Heart right ventricle (tissue), 16 donors: ENCODE results near the gene NOX5. TPM values are rescaled to one million over a fixed set of nuclear protein-coding genes. Genes with fewer than 3 reads are reported as not detected.
A peak's percentile ranks its signal among the peaks of the same experiment; 100 is the strongest.

Experiments used
- ATAC-seq, 8 donors: fragments of 200-7000 bp; cut with Tn5 transposase; one replicate each; pipeline ENCODE4 v1.9.1; 2020; ENCODE audit warnings: mild to moderate bottlenecking in 8 of 8, moderate library complexity in 8 of 8, moderate number of reproducible peaks in 1 of 8
- DNase-seq, 2 donors: peaks; one replicate each; pipeline ENCODE4 v3.0.0-alpha.2; 2020
- H3K27ac ChIP-seq, 10 donors: fragments of 200-600 bp; sonication (generic) in 2 of 10; one replicate each; pipeline versions ENCODE4 v1.5.0 to v1.8.0; 2020 to 2022; ENCODE audit warnings: mild to moderate bottlenecking in 3 of 10
- H3K27me3 ChIP-seq, 7 donors: fragments of 200-600 bp; one replicate each; pipeline ENCODE4 v1.8.0; 2021 to 2022; ENCODE audit warnings: mild to moderate bottlenecking in 2 of 7
- H3K36me3 ChIP-seq, 9 donors: fragments of 200-600 bp; sonication (generic) in 1 of 9; one replicate each; pipeline versions ENCODE4 v1.5.0 to v1.8.0; 2020 to 2022; ENCODE audit warnings: mild to moderate bottlenecking in 2 of 9
- H3K4me1 ChIP-seq, 9 donors: fragments of 200-600 bp; sonication (generic) in 1 of 9; one replicate each; pipeline versions ENCODE4 v1.5.0 to v1.8.0; 2020 to 2022; ENCODE audit warnings: mild to moderate bottlenecking in 4 of 9
- H3K4me3 ChIP-seq, 10 donors: fragments of 200-600 bp; sonication (generic) in 2 of 10; one replicate each; pipeline versions ENCODE4 v1.5.0 to v1.8.0; 2020 to 2022; ENCODE audit warnings: mild to moderate bottlenecking in 7 of 10, moderate library complexity in 2 of 10
- H3K9me3 ChIP-seq, 11 donors: fragments of 200-600 bp in 10 of 11; sonication (generic) in 2 of 11; one replicate each; pipeline versions ENCODE4 v1.5.0 to v1.8.0; 2013 to 2022; ENCODE audit warnings: mild to moderate bottlenecking in 2 of 11, control low read depth in 1 of 11, moderate library complexity in 1 of 11
- CTCF ChIP-seq, 9 donors: fragments of 200-600 bp; sonication (generic) in 2 of 9; IDR thresholded peaks; one replicate each; pipeline versions ENCODE4 v1.5.0 to v1.8.0; 2021 to 2022; ENCODE audit warnings: antibody characterized with exemption in 9 of 9, mild to moderate bottlenecking in 5 of 9, moderate library complexity in 1 of 9
- WGBS, 2 donors: extraction: QIAGEN DNeasy Blood & Tissue Kit; methylation state at CpG; one replicate each; pipeline ENCODE4 v1.1.7; 2013; ENCODE audit warnings: inconsistent platforms in 1 of 2; 5-methylcytosine and 5-hydroxymethylcytosine counted together
- intact Hi-C, 10 donors: fragments of 100-400 bp; cut with DNase I; formaldehyde crosslinking; loops; one replicate each; pipeline versions ENCODE4 v1.11.1 to v1.14.2; 2022
- polyA plus RNA-seq, 2 donors: library from polyadenylated mRNA; stranded (reverse); fragments of 200-250 nt; gene quantifications; one replicate each; pipeline ENCODE4 v1.2.3, GENCODE V29; 2013
- total RNA-seq, 10 donors: library from RNA; stranded (reverse); fragmentation: NEBNext Ultra II Directional in 3 of 10; extraction: Animal tissue kit (Norgen Biotek cat#: 25700) in 3 of 10; gene quantifications; one replicate each; pipeline versions ENCODE4 v1.2.1 to v1.2.4, GENCODE V29; 2021 to 2023
- donor health status: Arrhythmogenic right ventricular cardiomyopathy.
- donor health status: ischemic (EF 13 %, LVEDD 7.1; RV severe dilation, severe dysfunction).
- donor health status: healthy with polysubstance abuse.
- donor health status: DM: no; HTN: yes; CAD: no.
- donor health status: DM: no; HTN: no; CAD: no.
- donor health status: ischemic (EF 25% LVEDD 6.9; RV normal size, moderate dysfunction).
- donor health status: ischemic (EF 25% LVEDD 5.7; RV mildly dilated, moderate dysfunction).
- donor health status: healthy.
- donor health status: DM: yes; HTN: yes; CAD: no.
- donor health status: Ischemic cardiomyopathy.
- donor health status: ischemic (EF 35%, LVEDD 5.7; RV mildly dilated, moderate dysfunction).
- donor health status: nonischemic (EF 11% LVEDD 7.7; RV severe dilation, severe dysfunction).
- donor health status: DM: yes; HTN: yes; CAD: no.
- donor health status: PGD.
- donor health status: ischemic (EF 29% LVEDD 5.4; RV normal size, mild dysfunction).
- donor health status: nonischemic (EF 23%, LVEDD 6.1; RV moderate dilation, normal function).

The NOX5 gene
- total and polyA plus RNA-seq, 12 donors: 0.06 to 0.37 (median 0.18) TPM; not detected in 4

GRCh38 chr15:69042531-69042930 lies 28.0 kb downstream of the NOX5 start:
- 92 to 97% methylated on average over 5 of the region's 5 CpGs for WGBS, 2 donors
- DNase-seq: no peak
- Histone ChIP-seq H3K9me3 (no peaks in the 10 kb centered on the region), H3K27me3 (peaks cover 0 to 2% (median 0%) of the 10 kb centered on the region in 7 donors), H3K4me1 (peaks cover 0 to 5% (median 0%) of the 10 kb centered on the region in 9 donors), H3K4me3 (no peak overlapping the region), H3K36me3 (no peaks in the 10 kb centered on the region), H3K27ac (no peak overlapping the region)
- no peak for TF ChIP-seq CTCF (IDR thresholded peaks at IDR 0.05)
- no peak for ATAC-seq
- intact Hi-C loops: no loop called here

- Histone ChIP-seq H3K4me3 (no peak overlapping the region), H3K9me3 (no peaks in the 10 kb centered on the region), H3K36me3 (no peaks in the 10 kb centered on the region), H3K27me3 (no peaks in the 10 kb centered on the region), H3K4me1 (peaks cover 0 to 5% (median 0%) of the 10 kb centered on the region in 9 donors), H3K27ac (no peak overlapping the region)
- TF ChIP-seq CTCF (IDR thresholded peaks at IDR 0.05): no peak
- ATAC-seq: peak in 3 of 8 donors; percentile 39 to 62 (median 45)
- 55 to 60% methylated on average over 8 of the region's 8 CpGs for WGBS, 2 donors
- intact Hi-C loops: no loop called here
- DNase-seq: no peak
Observed at GRCh38 chr15:69045802-69046201, 31.3 kb downstream of the NOX5 start.

- ATAC-seq (no peak), DNase-seq (no peak)
- Histone ChIP-seq H3K27me3 (no peaks in the 10 kb centered on the region), H3K27ac (no peak overlapping the region), H3K4me3 (no peak overlapping the region), H3K36me3 (no peaks in the 10 kb centered on the region), H3K9me3 (no peaks in the 10 kb centered on the region), H3K4me1 (peaks cover 0 to 5% (median 0%) of the 10 kb centered on the region in 9 donors)
- intact Hi-C loops: no loop called here
- 86 to 89% methylated on average over 5 of the region's 5 CpGs for WGBS, 2 donors
- TF ChIP-seq CTCF (IDR thresholded peaks at IDR 0.05): no peak
Observed at GRCh38 chr15:69046781-69047180, 32.3 kb downstream of the NOX5 start.

- 93 to 96% methylated on average over 4 of the region's 4 CpGs for WGBS, 2 donors
- Histone ChIP-seq H3K4me1 (peaks cover 0 to 4% (median 0%) of the 10 kb centered on the region in 9 donors), H3K27me3 (peaks cover 0 to under 1% (median 0%) of the 10 kb centered on the region in 7 donors), H3K27ac (no peak overlapping the region), H3K9me3 (no peaks in the 10 kb centered on the region), H3K4me3 (no peak overlapping the region), H3K36me3 (no peaks in the 10 kb centered on the region)
- no peak for TF ChIP-seq CTCF (IDR thresholded peaks at IDR 0.05)
- intact Hi-C loops: loop anchor here in 1 of 10 donors (10.0 kb wide), 1 partner anchor 215 kb away; no protein-coding TSS in a partner anchor
- no peak for DNase-seq
- ATAC-seq: no peak
Observed at GRCh38 chr15:69049976-69050375, 35.5 kb downstream of the NOX5 start.
